22Rv1 (cell line): ENCODE results near the gene TFE3.

ENCODE experiments used
- CTCF ChIP-seq: fragments of 450-650 bp; IDR thresholded peaks from 2 replicates; pipeline ENCODE4 v1.5.1; 2017; ENCODE audit warnings: mild to moderate bottlenecking
- ZFX ChIP-seq: fragments of 450-650 bp; IDR thresholded peaks from 2 replicates; pipeline ENCODE4 v1.6.1; 2017; ENCODE audit warnings: antibody characterized with exemption, borderline replicate concordance

GRCh38 chrX:48983896-48984295 is 59.3 kb downstream of the TFE3 start:
- TF ChIP-seq CTCF (no peak), ZFX (no peak)
